ENCODE data around the gene DDAH2. TPM values are rescaled to one million over a fixed set of nuclear protein-coding genes. Genes with fewer than 3 reads are reported as not detected.

DDAH2 gene, protein sequence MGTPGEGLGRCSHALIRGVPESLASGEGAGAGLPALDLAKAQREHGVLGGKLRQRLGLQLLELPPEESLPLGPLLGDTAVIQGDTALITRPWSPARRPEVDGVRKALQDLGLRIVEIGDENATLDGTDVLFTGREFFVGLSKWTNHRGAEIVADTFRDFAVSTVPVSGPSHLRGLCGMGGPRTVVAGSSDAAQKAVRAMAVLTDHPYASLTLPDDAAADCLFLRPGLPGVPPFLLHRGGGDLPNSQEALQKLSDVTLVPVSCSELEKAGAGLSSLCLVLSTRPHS
- total RNA-seq: 32.1 and 53.8 TPM in 2 replicates

DNA sequence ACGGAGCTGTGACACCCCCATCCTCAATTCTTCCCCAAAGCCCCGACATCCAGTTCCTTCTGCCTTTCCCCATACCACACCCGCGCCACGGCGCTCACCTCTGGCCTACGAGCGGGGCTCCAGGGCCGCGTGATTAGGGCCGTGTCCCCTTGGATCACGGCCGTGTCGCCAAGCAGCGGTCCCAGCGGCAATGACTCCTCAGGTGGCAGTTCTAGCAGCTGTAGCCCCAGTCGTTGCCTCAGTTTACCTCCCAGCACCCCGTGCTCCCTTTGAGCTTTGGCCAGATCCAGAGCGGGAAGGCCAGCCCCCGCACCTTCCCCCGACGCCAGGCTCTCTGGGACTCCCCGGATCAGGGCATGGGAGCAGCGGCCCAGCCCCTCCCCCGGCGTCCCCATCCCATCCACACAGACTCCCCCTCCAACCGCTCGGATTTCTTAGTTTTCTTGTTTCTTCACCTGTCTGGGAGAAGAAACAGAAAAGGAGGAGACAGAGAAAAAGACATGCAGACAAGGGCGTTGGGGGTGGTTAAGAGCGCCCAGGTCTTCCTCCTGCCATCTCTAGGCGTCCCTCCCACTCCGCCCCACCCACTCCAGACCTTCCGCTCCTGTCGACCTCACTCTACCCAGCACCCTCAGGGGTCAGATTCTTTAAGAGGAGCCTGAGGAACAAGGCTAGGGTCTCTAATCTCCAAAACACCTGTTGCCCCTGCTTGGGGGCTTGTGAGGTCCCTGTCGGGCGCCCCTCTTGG is at the start of gene DDAH2:
Gene DDAH2 (minus strand): TSS at position 533 of the 748 bp plus-strand sequence. CDS start 138 bp downstream, at position 395.

DNA sequence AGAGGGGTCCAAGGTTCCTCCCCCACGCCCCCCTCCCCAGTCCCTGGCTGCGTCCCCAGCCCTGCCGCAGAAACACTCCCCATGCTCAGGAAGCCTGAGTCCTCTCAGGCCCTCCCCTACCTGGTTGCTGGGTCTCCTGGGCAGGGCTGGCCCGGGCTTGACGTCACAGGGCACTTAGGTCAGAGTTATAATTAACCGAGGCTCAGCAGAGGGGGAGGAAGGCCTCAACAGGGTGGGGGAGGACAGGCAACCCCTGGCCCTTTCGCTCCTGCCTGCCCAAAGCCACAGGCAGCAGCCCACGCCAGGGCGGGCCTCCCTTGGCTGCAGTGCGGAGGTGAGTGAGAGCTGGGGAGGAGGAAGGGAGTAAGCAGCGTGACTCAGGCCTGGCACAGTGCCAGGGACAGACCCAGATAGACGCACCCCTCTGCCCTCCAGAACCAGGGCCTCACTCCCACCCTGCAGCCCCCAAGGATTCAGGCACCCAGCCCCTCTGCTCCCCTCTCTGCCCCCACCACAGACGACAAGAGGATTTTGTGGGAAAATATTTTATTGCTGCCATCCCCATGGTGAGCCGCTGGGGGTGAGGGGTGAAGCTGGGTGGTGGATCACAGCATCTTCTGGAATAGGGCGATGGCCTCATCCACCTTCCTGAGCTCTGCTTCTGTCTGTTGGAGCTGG is 48.0 kb upstream of the DDAH2 start, which contains the start of gene VWA7:
Gene VWA7 (minus strand): TSS at position 340 of the 678 bp plus-strand sequence. CDS start 549 bp downstream, outside the sequence.

DNA sequence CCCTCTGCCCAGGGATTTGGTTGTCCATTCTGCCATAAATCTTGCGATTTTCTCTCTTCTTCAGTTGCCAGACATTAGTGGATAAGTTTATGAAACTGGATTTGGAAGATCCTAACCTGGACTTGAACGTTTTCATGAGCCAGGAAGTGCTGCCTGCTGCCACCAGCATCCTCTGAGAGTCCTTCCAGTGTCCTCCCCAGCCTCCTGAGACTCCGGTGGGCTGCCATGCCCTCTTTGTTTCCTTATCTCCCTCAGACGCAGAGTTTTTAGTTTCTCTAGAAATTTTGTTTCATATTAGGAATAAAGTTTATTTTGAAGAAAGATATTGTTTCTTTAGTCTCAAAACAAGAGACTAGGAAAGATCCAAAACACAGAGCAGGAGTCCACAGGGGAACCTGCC is 33.3 kb upstream of the DDAH2 start, which contains the start of gene SAPCD1:
Gene SAPCD1 (plus strand): TSS at position 301 of the 400 bp plus-strand sequence. CDS start 399 bp downstream, outside the sequence.

DNA sequence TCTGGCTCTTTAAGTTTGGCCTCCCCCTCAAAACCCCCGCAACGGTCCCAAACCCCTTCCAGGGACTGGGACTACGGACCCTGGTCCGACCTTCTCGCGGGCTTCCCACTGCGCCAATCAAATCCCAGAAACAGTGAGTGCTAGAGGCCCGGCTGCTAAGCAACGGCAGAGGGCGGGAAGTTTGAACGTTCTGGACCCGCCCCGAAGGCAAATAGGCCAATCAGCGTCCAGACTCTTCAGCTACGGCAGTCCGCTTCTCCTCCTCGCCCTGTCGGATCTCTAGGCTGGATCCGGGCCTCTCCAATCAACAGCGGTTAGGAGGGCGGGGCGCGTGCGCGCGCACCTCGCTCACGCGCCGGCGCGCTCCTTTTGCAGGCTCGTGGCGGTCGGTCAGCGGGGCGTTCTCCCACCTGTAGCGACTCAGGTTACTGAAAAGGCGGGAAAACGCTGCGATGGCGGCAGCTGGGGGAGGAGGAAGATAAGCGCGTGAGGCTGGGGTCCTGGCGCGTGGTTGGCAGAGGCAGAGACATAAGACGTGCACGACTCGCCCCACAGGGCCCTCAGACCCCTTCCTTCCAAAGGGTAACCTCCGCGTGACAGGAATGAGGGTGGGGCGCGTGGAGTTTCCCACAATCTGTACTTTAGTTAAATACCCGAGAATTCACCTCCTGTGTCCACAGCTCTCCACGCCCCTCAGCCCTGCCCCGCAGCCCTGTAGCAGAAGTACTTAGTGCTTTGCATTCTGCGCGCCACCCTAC is 10.7 kb upstream of the DDAH2 start, which contains the start of gene MSH5:
Gene MSH5 (plus strand): TSS at position 367 of the 758 bp plus-strand sequence. CDS start 462 bp downstream, outside the sequence.

DNA sequence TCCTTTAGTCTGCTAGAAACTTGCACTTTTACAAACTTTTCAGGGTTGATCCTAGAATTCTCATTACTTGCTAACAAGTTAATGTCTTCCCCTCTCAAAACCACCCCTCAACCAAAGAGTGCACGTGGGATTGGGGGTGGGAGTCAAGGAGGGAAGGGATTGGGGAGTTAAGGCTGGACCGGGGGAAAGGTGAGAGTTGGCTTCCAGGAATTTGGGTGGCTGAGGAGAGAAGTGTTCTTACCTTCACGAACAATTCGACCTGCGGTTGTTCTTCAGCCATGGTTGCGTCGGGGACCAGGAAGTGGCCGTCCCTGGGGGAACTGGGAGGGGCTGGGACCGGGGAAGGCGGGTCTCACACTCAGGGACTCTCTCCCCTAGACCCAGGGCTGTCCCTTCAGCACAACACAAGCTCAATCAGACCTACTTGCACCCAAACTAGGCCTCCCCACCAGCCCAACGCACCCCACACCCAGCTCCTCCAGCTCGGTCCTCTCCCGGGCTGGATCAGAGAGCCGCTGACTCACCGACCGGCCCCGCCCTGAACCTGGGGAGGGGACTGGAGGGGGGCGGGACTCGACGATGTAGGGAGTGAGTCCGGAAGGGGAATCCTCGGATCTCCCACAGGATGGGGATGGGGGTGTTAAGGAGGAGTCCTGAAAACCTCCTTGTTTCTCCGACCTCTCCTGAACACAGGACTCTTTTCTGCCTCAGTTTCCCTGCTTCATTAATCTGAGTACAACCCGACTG is 7.1 kb upstream of the DDAH2 start, which contains the start of gene CLIC1:
Gene CLIC1 (minus strand): TSS at position 510 of the 747 bp plus-strand sequence. CDS start 230 bp downstream, at position 280.

DNA sequence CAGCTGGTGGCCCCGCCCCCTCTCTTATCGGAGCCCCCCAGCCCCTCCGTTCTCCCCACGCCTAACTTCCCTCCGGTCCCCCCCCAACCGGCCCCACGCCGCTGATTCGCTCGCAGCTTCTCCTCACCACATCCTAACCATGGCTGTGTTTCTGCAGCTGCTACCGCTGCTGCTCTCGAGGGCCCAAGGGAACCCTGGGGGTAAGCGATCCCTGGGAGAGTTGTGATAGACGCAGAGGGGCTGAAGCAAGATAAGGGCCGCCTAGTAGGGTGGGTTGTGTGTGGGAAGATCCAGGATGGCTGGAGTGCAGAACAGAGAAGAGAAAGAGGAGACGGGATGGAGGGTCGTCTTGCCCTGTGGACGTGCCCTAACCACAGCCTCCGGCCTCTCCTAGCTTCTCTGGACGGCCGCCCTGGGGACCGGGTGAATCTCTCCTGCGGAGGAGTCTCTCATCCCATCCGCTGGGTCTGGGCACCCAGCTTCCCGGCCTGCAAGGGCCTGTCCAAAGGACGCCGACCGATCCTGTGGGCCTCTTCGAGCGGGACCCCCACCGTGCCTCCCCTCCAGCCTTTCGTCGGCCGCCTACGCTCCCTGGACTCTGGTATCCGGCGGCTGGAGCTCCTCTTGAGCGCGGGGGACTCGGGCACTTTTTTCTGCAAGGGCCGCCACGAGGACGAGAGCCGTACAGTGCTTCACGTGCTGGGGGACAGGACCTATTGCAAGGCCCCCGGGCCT is 5.7 kb downstream of the DDAH2 start, which contains the start of gene MPIG6B:
Gene MPIG6B (plus strand): TSS at position 129 of the 735 bp plus-strand sequence. CDS start 11 bp downstream, at position 140.

DNA sequence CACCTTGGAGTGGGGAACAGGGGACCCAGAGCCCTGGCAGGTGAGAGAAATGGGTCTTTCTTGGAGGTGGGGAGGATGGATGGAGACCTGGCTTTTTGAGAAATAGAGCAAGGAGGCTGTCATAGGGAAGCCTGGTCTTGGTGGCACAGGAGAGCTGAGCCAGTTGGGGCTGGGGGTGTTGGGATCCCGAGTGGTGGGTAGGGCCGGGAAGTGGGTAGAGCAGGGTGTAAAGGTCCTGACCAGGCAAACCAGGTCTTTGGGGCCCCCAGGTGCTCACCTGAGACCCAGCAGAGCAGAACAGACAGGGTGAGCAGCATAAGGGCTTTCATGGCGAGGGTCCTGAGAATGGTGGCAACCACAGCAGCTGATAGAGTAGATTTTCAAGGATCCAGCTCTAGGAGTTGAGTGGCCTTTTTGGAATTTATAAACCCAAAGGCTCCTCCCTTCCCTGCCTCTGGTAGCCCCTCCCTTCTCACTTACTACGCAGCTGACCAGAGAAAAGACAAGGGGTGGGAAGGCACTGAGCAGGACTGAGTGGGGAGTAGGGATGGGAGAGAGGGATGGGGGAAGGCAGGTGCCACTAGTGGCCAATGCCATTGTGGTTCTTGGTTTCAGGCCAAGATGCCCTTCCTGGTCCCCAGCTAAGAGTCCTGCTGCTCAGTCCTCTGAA is 7.6 kb downstream of the DDAH2 start, which contains the start of gene LY6G6C:
Gene LY6G6C (minus strand): TSS at position 396 of the 670 bp plus-strand sequence. CDS start 67 bp downstream, at position 329.

DNA sequence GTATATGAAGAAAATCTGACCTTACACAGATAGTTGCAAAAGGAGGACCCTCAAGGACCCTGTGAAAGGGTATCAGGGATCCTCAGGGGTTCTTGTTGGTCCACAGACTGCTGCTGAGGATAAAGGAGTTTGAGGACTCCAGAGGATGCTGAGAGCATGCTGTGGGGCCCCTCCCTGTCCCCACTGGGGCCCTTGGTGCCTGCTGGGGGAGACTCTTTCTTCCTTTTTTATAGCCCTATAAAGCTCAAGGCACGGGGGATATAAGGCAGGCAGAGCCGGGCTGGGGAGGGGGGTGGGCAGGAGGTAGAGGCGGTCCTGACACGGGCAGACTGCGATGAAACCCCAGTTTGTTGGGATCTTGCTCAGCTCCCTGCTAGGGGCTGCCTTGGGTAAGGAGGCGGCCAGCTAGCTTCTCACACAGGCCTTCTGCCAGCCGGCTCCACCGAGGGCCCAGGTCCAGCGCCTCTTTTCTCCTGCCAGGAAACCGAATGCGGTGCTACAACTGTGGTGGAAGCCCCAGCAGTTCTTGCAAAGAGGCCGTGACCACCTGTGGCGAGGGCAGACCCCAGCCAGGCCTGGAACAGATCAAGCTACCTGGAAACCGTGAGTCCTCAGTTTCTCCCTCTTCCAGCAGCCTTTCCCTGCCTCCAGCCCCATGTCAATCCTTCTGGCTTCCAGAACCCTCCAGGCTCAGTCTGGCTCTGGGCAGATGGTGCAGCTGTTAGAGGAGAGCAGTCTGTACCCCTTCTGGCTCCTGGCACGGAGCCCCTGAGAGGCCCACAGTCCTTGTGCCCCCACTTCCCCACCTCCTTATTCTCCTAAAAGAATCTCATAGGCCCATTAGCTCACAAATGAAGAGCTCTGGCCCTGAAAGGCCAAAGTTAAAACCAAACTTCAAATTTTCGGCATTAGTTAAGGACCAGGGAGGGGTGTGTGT is 13.8 kb downstream of the DDAH2 start, which contains the start of gene LY6G6D:
Gene LY6G6D (plus strand): TSS at position 327 of the 937 bp plus-strand sequence. CDS start 8 bp downstream, at position 335.

DNA sequence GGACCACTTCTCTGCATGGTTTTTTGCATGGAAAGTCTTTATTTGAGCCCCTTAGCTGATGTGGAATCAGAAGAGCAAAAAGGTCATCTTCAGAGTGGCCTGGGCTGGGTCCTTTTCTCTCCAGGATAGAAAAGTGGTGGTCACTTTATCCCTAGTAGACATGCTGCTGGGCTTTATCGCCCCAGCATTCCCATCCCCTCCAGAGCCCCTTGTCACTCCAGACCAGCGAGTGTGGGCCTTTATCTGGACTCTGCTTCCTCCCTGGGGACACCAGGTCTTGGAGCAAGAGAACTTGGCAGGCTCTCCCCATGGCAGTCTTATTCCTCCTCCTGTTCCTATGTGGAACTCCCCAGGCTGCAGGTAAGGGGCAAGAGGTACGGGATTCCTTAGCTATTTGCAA is 22.5 kb downstream of the DDAH2 start, which contains the start of gene LY6G6F:
Gene LY6G6F (plus strand): TSS at position 268 of the 400 bp plus-strand sequence. CDS start 41 bp downstream, at position 309.

DNA sequence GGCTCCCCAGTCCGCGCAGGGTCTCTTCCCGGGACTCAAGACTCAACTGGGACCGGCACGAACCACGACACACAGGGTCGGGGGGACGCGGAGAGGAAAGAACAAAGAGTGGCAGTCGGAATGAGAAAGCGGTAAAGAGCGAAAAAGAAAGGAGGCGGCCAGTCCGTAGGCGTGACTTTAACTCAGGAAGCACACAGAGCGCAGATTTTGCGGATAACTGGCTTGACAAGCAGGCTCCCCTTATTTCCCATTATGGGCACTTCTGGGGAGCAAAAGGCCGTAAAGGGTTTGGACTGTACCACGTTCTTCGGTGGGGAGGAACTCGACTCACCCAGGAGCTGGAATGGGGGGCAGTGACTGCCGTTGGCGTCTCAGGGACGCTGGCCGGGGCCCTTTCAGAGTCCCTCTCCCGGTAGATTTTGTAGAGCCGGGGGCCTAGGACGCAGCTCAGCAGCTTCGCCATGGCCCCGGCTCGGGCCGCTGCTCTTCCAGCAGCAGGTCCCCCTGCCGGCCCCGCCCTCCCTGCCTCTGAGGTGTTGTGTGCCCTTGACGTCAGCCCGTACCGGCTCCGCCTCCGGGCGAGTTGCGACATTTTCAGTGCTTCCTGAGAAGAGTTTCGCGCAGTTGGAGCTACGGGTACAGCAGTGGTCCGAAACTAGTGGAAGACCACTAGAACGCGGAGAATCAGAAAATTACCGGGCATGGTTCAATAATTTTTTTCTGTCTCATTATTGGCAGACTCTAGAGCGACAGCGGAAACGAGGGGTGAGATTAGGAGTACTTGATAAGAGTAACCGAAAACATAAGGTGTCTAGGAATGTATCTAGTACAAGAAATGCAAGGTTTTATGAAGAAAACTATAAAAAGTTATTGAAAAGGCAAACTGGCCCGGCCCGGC is 26.0 kb downstream of the DDAH2 start, which contains the start of gene ABHD16A:
Gene ABHD16A (minus strand): TSS at position 506 of the 898 bp plus-strand sequence. CDS start 43 bp downstream, at position 463.

DNA sequence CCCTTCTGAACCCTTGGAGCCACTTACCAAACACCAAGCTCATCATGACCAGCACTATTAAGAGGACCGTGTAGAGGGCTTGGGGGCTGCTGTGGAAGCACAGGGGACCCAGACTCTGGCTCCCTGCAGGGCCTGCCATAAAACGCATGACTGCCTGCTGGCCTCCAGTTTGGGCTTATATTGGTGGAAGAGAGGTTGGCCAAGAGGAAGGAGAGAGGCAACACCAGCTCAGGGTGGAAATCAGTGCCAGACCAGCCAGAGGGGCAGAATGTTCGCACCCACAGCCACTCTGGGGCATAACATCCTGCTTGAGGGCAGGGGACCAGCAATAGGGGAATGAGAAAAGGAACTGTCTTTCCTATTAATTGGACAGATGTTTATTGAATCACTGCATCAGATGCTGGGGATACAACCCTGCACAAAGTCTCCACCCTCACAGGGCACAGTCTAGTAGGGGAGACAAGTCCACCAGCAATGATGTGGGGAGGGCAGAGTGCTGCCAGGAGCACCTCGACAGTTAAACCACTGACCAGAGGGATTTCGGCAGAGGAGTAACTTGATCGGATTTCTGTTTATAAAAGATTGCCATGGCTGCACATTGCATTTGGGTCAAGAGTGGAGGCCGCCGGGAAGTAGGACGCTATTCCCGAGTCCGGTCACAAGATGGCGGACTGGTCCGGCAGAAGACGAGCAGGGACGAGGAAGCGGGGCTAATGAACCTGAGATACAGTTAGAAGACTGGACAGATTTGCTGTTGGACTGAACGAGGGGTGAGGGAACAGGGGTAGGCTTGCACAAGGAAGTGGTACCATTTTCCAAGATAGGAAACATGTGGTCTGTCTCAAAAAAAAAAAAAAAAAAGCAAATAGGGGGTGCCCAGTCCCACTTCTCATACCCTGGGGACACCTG is 48.6 kb downstream of the DDAH2 start, which contains the start of gene LY6G5C:
Gene LY6G5C (minus strand): TSS at position 842 of the 909 bp plus-strand sequence. CDS start 694 bp downstream, at position 148.

All from cardiac atrium fibroblast (primary cell).